SHP77 (cell line): ENCODE measurements around the gene HERC2.

Experiments
- DNase-seq, 2 experiments: peaks; one replicate each; lab custom pipeline; 2025; lab: John Stamatoyannopoulos, UW

Gene HERC2

DNA sequence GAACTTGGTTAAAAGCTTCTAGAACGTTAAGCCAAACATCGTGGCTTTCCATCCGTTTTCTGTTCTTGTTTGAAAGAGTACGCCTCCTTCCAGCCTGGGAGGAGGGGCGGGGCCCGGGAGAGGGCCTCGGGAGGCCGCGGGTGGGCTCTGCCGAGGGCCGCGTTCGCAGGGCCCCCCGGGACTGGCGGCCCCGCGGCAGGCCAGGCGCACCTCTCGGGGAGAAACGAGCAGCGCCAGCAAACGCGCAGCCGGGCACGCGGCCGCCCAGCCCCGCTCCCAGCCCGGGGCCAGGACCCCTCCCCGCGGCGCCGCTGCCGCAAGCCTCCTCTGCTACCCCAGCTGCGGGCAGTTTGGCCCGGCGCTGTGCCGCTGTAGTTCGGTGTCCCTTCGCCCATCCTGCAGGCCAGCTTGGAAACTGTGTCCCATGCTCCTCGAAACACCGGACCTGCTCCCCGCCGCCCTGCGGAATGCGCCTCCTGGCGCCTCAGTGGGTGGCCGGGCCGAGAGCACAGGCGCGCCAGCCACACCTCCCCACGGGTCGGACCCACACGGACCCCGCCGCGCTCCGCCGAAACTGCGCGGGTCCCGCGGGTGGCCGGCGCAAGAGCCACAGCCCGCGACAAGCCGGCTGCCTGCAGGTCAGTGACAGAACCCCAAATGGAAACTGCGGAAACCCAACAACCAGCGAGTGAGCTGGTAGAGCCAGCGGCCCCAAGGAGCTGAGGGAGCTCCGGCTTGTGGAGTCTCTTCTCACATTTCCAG lies 225.1 kb downstream of the HERC2 start:
- no peak for DNase-seq

DNA sequence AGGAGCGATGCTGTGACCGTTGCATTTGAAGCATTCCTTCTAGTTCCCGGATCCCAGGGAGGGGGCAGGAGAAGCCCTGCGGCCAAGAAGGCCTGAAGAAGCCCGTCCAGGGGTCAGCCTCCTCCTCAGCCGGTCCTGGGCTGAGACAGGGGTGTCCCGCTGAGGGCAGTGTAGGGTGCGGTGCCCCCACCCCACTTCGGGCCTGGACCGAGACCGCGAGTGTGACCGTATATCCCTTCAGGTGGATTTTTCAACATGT lies 225.6 kb downstream of the HERC2 start:
- no peak for DNase-seq

DNA sequence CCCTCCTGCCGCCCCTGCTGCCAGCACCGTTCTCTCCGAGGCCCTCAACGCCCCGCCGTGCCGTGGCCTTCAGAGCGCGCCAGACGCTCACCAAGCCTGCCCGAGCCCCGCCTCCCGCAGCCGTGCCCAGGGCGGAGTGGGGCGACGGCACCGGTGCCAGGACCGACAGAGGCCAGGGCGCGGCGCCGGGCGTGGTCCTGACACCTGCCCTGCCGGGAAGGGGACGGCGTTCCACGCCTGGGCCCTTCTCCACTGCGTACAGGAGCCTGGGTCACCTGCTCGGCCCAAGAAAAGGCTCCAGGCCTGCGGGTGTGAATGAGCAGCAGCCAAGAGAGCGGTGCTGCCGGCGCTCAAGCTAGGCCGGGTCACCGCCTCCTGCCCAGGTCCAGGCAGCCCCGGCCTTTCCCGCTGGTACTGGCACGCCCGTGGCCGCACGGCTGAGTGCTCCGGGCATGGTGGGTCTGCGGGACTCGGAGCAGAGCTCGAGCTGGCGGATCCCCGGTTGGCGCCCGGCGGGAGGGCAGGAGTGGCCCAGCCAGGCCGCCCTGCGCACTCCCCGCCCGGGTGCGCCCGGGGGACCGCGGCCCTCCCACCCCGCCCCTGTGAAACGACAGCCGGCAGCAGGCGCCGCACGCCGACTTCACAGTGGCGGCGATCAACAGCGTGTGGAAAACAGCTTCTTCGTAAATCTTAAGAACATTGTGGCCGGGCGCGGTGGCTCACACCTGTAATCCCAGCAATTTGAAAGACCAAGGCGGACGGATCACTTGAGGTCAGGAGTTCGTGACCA lies 227.1 kb downstream of the HERC2 start:
- no peak for DNase-seq

DNA sequence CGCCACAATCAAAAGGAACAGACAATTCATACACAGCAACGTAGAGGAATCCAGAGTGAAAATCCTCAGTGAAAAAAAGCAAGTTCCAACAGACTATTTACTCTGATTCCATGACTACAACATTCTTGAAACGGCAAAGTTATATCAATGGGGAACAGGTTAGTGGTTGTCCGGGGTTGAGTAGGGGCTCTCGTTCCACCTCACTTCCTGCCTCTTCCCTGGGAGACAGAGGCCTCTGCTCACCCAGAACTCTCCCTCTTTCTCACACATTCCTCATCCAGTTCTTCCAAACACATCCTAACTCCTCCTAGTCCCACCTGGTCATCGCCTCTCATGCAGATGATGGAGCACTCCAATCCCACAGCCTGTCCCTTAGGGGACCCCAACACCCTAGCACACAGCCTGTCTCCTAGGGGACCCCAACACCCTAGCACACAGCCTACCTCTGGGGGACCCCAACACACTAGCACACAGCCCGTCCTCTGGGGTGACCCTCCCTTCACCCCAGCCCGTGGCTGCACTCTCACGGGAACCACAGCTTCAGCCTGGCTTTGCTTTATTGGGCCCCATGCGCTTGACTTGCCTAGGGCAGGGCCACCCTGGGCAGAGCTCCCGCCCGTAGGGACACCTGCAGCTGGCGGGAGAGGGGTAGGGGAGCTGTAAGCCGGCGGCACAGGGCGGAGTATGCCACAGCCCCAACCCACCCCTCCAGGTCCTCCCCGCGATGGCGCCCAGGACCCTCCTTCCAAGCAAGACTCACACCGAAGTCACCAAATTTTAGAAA lies 228.0 kb downstream of the HERC2 start:
- no peak for DNase-seq

DNA sequence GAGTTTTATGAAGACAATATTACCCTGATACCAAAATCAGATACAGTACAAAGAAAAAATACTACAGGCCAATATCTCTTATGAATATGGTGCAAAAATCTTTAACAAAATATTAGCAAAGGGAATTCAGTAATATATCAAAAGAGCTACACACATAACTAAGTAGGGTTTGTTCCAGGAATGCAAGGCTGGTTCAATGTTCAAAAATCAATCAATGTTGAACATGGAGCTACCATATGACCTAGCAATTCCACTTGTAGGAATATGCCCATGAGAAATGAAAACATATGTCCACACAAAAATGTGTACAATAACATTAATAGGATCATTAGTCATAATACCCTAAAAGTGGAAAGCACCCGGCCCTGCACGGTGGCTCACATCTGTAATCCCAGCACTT lies 230.7 kb downstream of the HERC2 start:
- DNase-seq: no peak

DNA sequence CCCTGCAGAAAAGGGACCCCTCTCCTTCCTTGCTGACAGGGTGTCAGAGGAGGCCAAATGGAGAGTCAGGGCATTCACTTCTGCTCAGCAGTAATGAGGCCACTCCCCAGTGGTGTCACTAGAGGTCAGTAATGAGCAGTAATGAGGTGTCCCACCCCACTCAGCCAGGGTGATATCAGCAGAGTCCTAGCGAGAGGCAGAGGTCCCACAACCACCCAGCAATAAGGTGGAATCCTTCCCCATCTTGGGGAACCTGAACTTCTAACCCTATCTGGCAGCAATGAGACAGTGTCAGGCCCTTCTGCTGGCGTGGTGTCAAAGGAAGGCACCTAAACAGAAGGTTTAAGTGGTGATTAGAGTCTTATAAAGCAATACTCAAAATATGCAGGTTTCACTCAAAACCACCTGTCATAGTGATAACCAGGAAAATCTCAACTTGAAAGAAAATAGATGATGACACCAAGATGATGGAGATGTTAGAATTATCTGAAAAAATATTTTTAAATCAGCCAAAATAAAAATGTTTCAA lies 235.7 kb downstream of the HERC2 start:
- peak; percentile 21 to 33 for DNase-seq

DNA sequence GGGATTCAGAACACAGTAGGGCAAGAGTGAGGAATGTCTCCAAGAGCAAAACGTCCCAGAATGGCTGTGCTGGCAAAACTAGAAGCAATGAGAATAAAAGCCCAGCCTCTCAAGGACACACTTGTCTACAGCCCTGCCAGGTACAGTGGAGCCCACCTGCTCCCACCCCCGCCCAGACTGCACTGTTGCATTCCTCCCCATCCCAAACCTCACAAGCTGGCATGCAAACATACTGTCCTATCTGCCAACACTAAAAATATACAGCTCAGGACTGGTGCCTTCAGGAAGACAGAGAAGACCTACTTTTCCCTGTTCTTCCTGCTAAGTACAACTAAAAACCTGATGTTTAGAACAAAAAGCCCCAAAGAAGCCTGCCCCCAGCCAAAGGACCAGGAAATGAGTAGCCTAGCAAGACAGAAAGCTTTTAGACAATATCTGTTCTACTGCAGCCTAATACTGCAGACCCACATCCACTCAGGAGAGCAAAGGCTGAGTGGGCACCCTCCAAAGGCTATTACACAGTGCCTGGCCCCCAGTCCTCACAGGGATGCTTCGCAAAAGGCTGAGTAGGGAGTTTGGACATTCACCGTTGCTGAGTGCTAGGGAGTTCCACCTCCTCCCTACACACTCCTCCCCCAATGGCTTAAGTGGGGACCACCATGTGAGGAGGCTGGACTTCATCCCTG lies 236.3 kb downstream of the HERC2 start:
- DNase-seq: no peak

DNA sequence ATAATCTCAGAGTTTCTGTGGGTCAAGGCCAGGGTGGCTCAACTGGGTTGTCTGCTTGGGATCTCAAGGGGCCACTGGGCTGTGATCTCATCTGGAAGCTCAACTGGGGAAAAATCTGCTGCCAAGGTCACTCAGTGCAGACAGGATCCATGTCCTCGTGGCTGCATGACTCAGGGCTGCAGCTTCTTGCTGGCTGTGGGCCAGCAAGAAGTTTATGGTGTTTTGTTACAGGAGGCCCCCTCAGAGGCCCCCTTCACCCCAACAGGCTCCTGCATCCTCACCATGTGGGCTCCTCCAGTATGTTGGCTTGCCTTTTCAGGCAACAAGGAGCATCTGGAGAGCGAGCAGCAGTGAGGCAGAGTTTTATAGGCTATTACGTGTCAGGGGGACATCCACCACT lies 237.4 kb downstream of the HERC2 start:
- DNase-seq: no peak

DNA sequence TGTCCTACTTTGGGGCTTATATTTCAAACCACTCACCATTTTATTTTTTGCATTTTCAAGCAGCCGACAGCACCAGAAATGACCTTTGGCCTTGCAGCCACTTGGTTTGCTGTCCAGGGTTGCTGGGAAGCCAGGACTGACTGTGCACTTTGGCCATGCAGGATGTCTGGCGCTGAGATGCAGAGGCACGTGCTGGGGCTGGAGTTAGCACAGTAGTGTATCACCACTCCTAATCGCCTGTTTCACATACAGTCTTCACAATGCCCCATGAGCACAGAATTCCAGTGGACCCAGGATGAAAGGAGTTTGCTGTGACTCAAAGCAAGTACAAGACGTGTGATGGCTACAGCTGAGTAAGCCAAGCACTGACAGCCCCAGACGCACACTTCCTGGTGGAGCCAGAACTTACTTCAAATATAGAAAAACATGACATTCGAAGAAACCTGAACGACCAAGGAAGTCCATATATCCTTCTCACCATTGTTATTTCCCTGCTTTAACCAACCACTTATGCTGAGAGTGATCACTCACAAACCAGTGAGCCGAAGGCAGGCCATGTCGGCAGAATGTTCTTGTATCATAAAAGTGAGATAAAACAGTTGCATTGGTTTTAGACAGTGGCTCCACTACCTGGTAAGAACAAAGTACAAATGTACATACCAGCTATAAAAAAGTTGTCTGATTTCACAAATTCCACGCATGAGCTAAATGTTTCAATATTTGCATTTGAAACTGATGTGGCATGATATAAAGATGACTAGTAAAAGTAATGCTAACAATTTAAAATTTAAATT lies 238.9 kb downstream of the HERC2 start:
- DNase-seq: no peak

DNA sequence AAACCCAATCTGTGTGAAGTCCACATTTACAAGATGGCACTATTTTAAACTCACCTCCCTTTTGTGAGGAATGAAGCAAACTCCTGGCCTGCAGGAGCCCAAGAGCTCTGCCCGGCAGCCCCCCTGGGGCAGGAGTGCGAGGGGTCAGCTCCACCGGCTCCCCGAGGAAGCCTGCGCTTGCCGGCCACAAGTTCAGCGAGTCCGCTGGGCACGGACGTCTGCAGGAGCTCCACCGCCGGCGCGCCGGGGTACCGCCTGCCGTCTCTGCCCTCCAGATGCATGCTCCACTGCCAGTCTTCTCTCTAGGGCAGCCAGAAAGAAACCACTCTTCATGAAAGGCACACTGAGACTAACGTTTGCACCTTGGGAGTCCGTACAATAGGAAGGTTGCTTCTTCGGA lies 240.4 kb downstream of the HERC2 start:
- DNase-seq: no peak

DNA sequence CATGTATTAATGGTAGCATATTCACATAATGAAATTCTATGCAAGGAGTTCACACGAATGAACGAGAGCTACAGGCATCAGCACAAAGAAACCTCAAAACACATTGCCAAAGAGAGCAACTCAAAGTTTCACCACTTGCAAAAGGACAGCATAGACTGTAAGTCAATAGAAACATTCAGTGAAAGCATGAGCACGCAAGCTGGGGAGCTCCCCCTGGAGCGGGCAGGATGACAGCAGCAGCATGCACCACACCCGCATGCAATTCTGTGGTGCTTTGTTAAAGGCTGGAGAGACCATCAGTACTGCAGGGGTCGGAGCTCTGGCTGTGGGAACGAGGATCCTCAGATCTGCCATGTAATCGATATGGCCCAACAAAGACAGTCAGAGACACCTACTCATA lies 241.6 kb downstream of the HERC2 start:
- no peak for DNase-seq

DNA sequence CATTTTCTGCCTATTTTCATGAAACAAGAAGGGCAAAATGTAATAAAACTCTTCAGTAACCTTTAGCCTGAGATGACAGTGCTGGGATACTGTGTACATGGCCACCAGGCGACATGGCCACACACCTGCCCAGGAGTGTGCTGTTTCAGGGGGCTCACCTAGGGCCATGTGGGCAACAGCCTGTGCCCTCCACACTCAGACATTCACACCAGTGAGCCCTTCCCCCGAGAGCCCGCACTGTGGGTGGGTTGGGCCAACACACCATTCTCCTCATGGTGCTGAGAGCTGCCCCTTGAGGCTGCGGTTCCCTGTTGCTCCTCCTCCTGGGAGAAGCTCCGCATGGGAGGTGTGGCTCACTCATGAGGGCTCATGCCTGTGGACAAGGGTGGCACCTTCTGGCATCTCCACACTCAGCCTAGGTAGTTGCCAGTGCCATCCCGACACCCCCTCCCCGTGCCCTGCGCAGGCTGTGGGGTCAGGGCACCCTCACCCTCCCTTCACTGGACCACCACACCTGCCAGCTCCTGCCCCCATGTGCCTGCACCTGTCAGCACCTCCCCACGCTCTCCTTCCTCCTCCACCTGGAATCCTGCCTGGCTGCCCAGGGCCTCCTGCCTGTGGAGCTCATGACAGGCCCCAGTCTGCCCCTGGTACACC lies 242.5 kb downstream of the HERC2 start:
- no peak for DNase-seq

DNA sequence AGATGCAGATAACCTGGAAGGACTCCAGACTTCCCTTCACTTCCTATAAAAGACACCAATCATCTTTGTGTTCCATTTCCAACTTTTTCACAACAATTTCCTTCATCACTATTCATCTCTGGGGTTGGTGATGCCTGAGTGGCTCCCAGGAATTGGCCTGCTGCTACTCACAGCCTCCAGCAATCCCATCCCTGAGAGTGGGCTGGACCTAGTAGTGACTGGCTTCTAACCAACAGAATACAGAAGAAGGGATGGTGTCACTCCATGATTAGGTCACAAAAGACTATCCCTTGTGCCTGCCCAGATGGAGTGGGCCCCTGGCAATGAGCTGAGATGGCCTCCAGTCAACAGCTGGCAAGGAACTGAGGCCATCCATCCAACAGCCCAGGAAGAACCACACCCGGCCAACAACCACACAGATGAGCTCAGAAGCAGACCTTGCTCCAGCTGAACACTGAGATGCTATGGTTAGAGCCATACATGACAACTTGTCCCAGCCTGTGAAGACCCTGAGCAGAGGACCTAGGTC lies 243.7 kb downstream of the HERC2 start:
- DNase-seq: no peak

DNA sequence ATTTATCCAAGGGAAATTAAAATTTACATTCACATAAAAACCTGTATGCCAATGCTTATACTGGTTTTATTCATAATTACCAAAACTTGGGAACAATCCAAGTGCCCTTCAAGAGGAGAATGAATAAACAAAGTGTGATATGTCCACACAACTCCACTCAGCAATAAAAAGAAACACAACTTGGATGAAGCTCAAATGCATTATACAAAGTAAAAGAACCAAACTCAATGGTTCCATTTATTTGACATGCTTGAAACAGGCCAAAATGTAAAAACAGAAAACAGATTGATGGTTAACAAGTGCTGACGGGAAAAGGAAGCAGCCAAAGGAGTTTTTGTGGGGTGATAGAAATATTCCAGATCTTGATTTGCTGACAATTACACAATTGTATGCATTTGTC lies 246.4 kb downstream of the HERC2 start:
- no peak for DNase-seq

DNA sequence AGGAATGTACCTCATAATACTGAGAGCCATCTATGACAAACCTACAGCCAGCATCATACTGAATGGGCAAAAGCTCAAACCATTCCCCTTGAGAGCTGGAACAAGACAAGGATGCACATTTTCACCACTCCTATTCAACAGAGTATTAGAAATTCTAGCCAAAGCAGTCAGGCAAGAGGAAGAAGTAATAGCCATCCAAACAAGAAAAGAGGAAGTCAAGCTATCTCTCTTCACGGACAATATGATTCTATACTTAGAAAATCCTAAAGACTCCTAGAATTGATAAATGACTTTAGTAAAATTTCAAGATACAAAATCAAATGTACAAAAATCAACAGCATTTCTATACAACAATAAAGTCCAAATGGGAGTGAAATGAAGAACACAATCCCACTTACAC lies 253.0 kb downstream of the HERC2 start:
- DNase-seq: no peak

DNA sequence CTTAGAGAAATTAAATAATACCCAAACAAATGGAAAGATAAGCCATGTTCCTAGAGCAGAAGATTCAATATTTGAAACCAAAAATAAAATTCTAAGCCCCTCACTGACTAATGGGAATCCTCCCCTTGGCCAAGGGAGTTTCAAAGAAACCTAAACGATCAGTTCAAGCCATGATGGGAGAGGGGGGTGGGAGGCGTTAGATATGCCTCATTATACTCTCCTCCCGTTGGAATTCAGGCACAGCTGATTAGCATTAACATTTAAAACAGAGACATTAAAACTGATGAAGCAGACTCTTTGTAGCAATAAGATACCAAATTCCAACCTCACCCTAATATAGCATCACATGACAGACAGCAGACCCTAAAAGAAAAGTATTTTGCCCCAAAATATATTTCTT lies 255.7 kb downstream of the HERC2 start:
- no peak for DNase-seq
